ENCODE data around the gene PRDX2.

PRDX2 gene

DNA sequence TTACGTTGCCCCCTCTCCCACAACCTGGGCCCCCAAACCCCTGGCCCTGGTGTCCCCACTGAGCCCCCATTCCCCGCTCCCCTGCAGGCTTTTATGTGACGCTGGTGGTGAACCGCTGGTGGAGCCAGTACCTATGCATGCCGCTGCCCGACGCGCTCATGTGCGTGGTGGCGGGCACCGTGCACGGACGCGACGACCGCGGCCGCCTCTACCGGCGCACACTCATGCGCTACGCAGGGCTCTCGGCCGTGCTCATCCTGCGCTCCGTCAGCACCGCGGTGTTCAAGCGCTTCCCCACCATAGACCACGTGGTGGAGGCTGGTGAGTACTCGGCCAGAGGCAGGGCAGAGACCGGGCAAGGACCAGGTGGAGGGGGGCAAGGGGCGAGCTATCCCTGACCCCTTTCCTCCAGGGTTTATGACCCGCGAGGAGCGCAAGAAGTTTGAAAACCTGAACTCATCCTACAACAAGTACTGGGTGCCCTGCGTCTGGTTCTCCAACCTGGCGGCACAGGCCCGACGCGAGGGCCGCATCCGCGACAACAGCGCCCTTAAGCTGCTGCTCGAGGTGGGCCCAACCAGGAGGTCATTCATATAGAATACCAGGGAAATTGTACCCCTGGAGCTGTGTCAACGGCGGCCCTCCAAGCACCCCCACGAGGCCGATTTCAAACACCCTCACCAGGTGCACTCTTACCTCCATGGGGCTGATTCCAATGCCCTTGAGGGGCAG lies 47.0 kb downstream of the PRDX2 start:
- CTCF ChIA-PET: interaction anchor here (0.6 to 39.0 kb wide), 6 partner anchors 10 to 234 kb away, joined by 3 to 776 read pairs (median 28); partner anchors contain the start of genes GET3, JUNB, PRDX2 and THSD8
- 82% methylated on average over 49 of the region's 50 CpGs for WGBS (ENCODE audit: insufficient coverage)

DNA sequence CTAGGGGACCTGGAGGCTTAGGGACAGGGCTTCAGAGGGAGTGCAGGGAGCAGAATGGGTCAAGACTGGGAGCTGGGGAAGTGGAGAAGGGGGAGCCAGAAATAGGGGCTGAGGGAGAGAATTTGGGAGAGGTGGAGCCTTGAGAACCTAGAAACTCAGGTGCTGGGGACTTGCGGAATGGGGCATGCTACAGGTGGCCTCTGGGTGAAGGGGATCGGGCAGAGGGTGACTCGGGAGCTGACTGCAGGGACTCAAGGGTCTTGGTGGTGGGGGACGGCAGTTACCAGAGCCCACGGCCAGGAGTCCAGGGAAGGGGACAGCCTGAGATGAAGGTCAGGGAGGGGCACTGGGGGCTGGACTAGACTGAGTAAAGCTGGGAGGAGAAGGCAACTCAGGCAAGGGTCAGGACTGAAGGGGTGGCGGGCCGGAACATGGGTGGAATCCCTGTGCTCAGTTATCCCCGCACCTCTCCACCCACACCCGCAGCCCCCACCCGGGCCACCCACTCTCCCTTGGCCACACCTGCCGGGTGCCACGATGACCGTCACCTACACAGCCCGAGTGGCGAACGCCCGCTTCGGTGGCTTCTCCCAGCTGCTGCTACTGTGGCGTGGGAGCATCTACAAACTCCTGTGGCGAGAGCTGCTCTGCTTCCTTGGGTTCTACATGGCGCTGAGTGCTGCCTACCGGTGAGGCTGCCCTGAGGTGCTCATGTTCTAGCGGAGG lies 49.4 kb downstream of the PRDX2 start:
- POLR2A ChIA-PET: interaction anchor here (0.6 to 1.1 kb wide), 2 partner anchors 15 to 25 kb away, joined by 3 read pairs; partner anchors contain the start of gene GET3
- 89% methylated on average over 7 of the region's 23 CpGs for WGBS (ENCODE audit: insufficient coverage)
- no peak overlapping the region for H3K27ac ChIP-seq (ENCODE audit: insufficient read depth in 1 of 2, low read depth in 1 of 2, low read length in 2 of 2, poor library complexity in 1 of 2, severe bottlenecking in 2 of 2)
- H3K27me3 ChIP-seq (replicated peaks in 2 of 5; ENCODE audit: control insufficient read depth in 4 of 5, insufficient read depth in 5 of 5, low read length in 4 of 5): peaks cover 0 to 45% (median 5%) of the 10 kb centered on the region in 5 experiments
- H3K4me3 ChIP-seq (ENCODE audit: control insufficient read depth in 1 of 7, extremely low read depth in 1 of 7, insufficient read depth in 4 of 7, low read depth in 2 of 7, low read length in 6 of 7): no peak overlapping the region
- CTCF ChIA-PET: interaction anchor here (0.6 to 39.0 kb wide), 6 partner anchors 8 to 159 kb away, joined by 3 to 776 read pairs (median 7); partner anchors contain the start of genes GET3, TNPO2 and TRIR
- peaks cover 0 to 10% (median 7%) of the 10 kb centered on the region in 5 experiments for H3K9me3 ChIP-seq (ENCODE audit: control extremely low read depth in 1 of 5, control insufficient read depth in 4 of 5, insufficient read depth in 2 of 5, low read depth in 1 of 5, low read length in 4 of 5)
- H3K36me3 ChIP-seq (ENCODE audit: control insufficient read depth in 4 of 4, insufficient read depth in 4 of 4, low read length in 3 of 4): peaks cover 4 to 12% (median 12%) of the 10 kb centered on the region in 4 experiments
- peaks cover 0 to 9% (median 3%) of the 10 kb centered on the region in 4 experiments for H3K4me1 ChIP-seq (ENCODE audit: control extremely low read depth in 1 of 4, control insufficient read depth in 4 of 4, insufficient read depth in 4 of 4, low read length in 3 of 4)
- no peak for DNase-seq

More for the DNA sequence above, 47.0 kb downstream of the PRDX2 start:
- H3K27ac ChIP-seq (ENCODE audit: insufficient read depth in 1 of 2, low read depth in 1 of 2, low read length in 2 of 2, poor library complexity in 1 of 2, severe bottlenecking in 2 of 2): no peak overlapping the region
- peaks cover 0 to 16% (median 8%) of the 10 kb centered on the region in 4 experiments for H3K4me1 ChIP-seq (ENCODE audit: control extremely low read depth in 1 of 4, control insufficient read depth in 4 of 4, insufficient read depth in 4 of 4, low read length in 3 of 4)
- no peak overlapping the region for H3K4me3 ChIP-seq (ENCODE audit: control insufficient read depth in 1 of 7, extremely low read depth in 1 of 7, insufficient read depth in 4 of 7, low read depth in 2 of 7, low read length in 6 of 7)
- H3K9me3 ChIP-seq (ENCODE audit: control extremely low read depth in 1 of 5, control insufficient read depth in 4 of 5, insufficient read depth in 2 of 5, low read depth in 1 of 5, low read length in 4 of 5): no peaks in the 10 kb centered on the region
- DNase-seq: no peak
- POLR2A ChIA-PET: interaction anchor here (0.6 kb wide), 1 partner anchor 1195 kb away, joined by 4 read pairs; no protein-coding TSS in a partner anchor
- H3K27me3 ChIP-seq (replicated peaks in 2 of 5; ENCODE audit: control insufficient read depth in 4 of 5, insufficient read depth in 5 of 5, low read length in 4 of 5): peaks cover 0 to 45% (median 5%) of the 10 kb centered on the region in 5 experiments
- no peaks in the 10 kb centered on the region for H3K36me3 ChIP-seq (ENCODE audit: control insufficient read depth in 4 of 4, insufficient read depth in 4 of 4, low read length in 3 of 4)

DNA sequence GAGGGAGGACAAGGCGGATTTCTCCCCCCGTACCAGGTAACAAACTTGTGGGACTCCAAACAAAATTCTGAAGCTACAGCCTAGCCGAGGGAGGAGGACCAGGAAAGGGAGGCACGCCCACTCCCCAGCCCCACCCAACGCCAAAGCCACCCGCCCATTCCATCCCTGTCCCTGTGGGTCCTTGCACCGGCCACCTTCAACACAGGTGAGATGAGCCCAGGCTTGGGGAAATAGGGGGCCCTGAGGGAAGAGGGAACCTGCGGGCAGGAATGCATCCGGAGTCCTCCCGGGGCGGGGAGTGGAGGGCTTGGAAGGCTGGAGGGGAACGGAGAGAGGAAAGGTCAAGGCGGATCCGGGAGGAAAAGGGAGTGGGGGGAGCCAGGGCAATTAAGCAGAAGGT lies 50.0 kb downstream of the PRDX2 start, which contains the start of gene BEST2:
Gene BEST2, plus strand, starts transcription at position 157 of the 400 bp plus-strand sequence. CDS start 802 bp downstream, outside the sequence.
- H3K4me1 ChIP-seq (ENCODE audit: control extremely low read depth in 1 of 4, control insufficient read depth in 4 of 4, insufficient read depth in 4 of 4, low read length in 3 of 4): peaks cover 0 to 9% (median 3%) of the 10 kb centered on the region in 4 experiments
- CTCF ChIA-PET: interaction anchor here (0.6 to 39.0 kb wide), 5 partner anchors 8 to 160 kb away, joined by 3 to 776 read pairs (median 11); partner anchors contain the start of genes GET3, TNPO2 and TRIR
- peaks cover 0 to 14% (median 10%) of the 10 kb centered on the region in 5 experiments for H3K9me3 ChIP-seq (ENCODE audit: control extremely low read depth in 1 of 5, control insufficient read depth in 4 of 5, insufficient read depth in 2 of 5, low read depth in 1 of 5, low read length in 4 of 5)
- 49% methylated on average over 7 of the region's 14 CpGs for WGBS (ENCODE audit: insufficient coverage)
- no peak within 1 kb of the TSS for H3K27ac ChIP-seq (ENCODE audit: insufficient read depth in 1 of 2, low read depth in 1 of 2, low read length in 2 of 2, poor library complexity in 1 of 2, severe bottlenecking in 2 of 2)
- no peak for DNase-seq
- POLR2A ChIA-PET: interaction anchor here (1.1 kb wide), 1 partner anchor 15 kb away, joined by 3 read pairs; the partner anchor contains the start of gene GET3
- no peak within 1 kb of the TSS for H3K4me3 ChIP-seq (ENCODE audit: control insufficient read depth in 1 of 7, extremely low read depth in 1 of 7, insufficient read depth in 4 of 7, low read depth in 2 of 7, low read length in 6 of 7)
- H3K27me3 ChIP-seq (replicated peaks in 2 of 5; ENCODE audit: control insufficient read depth in 4 of 5, insufficient read depth in 5 of 5, low read length in 4 of 5): peaks cover 0 to 45% (median 5%) of the 10 kb centered on the region in 5 experiments
- peaks cover 7 to 18% (median 15%) of the 10 kb centered on the region in 4 experiments for H3K36me3 ChIP-seq (ENCODE audit: control insufficient read depth in 4 of 4, insufficient read depth in 4 of 4, low read length in 3 of 4)

DNA sequence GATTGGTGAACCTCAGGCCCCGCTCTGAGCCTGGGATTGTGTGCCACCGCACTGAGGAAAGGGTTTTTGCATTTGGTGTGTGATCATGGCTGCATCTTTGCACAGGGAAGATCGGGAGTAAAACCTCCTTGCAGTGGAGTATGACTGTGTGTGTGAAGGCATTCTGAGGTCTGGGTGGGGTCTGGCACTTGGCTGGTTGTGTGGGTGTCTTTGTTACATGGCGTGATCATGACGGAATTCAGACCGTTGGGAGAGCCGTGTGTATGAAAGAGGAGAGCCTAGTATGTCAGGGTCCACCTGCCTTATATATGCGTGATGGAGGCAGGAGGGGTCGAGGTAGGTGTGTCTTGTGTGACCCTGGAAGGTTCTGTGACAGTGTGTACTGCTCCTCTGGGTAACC lies 50.7 kb downstream of the PRDX2 start:
- peaks cover 0 to 14% (median 10%) of the 10 kb centered on the region in 5 experiments for H3K9me3 ChIP-seq (ENCODE audit: control extremely low read depth in 1 of 5, control insufficient read depth in 4 of 5, insufficient read depth in 2 of 5, low read depth in 1 of 5, low read length in 4 of 5)
- peaks cover 0 to 9% (median 3%) of the 10 kb centered on the region in 4 experiments for H3K4me1 ChIP-seq (ENCODE audit: control extremely low read depth in 1 of 4, control insufficient read depth in 4 of 4, insufficient read depth in 4 of 4, low read length in 3 of 4)
- no peak overlapping the region for H3K27ac ChIP-seq (ENCODE audit: insufficient read depth in 1 of 2, low read depth in 1 of 2, low read length in 2 of 2, poor library complexity in 1 of 2, severe bottlenecking in 2 of 2)
- ChIA-PET CTCF (interaction anchor here (0.9 to 43.3 kb wide), 3 partner anchors 9 to 22 kb away, joined by 3 to 776 read pairs (median 776); partner anchors contain the start of genes BEST2, GET3, HOOK2 and TNPO2), POLR2A (no interaction called here)
- H3K27me3 ChIP-seq (replicated peaks in 2 of 5; ENCODE audit: control insufficient read depth in 4 of 5, insufficient read depth in 5 of 5, low read length in 4 of 5): peaks cover 0 to 45% (median 5%) of the 10 kb centered on the region in 5 experiments
- DNase-seq: no peak
- H3K36me3 ChIP-seq (ENCODE audit: control insufficient read depth in 4 of 4, insufficient read depth in 4 of 4, low read length in 3 of 4): peaks cover 7 to 26% (median 20%) of the 10 kb centered on the region in 4 experiments
- no peak overlapping the region for H3K4me3 ChIP-seq (ENCODE audit: control insufficient read depth in 1 of 7, extremely low read depth in 1 of 7, insufficient read depth in 4 of 7, low read depth in 2 of 7, low read length in 6 of 7)
- 82% methylated on average over 8 of the region's 9 CpGs for WGBS (ENCODE audit: insufficient coverage)

DNA sequence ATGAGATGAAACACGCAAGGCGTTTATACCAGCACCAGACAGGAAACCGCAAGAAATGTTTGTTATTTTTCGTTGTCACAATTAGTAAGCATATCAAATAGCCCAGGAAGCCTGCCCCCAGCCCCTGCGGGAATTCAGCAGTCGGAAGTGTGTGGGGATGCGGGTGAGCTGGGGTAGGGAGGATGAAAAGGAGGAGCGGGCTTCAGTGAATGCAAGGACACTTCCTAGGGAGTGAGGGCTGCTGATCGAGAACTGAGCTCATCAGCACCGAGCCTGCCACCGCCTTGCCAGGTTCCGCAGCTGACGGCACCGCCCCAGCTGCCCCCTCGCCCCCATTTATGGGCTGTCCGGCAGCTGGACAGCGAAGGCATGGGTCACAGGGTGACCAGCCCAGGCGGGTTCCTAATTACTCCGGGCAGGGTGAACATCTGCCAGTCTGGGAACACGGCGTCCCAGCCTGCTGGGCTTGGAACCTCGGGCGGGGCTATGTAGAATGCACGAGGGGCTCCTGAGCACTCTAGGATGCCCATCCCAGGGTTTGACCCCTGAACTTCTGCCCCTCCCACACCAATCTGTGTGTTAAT lies 51.6 kb downstream of the PRDX2 start:
- 45% methylated on average over 24 of the region's 24 CpGs for WGBS (ENCODE audit: insufficient coverage)
- Histone ChIP-seq H3K36me3 (ENCODE audit: control insufficient read depth in 4 of 4, insufficient read depth in 4 of 4, low read length in 3 of 4) (peaks cover 10 to 34% (median 27%) of the 10 kb centered on the region in 4 experiments), H3K9me3 (ENCODE audit: control extremely low read depth in 1 of 5, control insufficient read depth in 4 of 5, insufficient read depth in 2 of 5, low read depth in 1 of 5, low read length in 4 of 5) (peaks cover 0 to 14% (median 10%) of the 10 kb centered on the region in 5 experiments), H3K27ac (ENCODE audit: insufficient read depth in 1 of 2, low read depth in 1 of 2, low read length in 2 of 2, poor library complexity in 1 of 2, severe bottlenecking in 2 of 2) (no peak overlapping the region), H3K27me3 (replicated peaks in 2 of 5; ENCODE audit: control insufficient read depth in 4 of 5, insufficient read depth in 5 of 5, low read length in 4 of 5) (peaks cover 0 to 43% (median 5%) of the 10 kb centered on the region in 5 experiments), H3K4me1 (ENCODE audit: control extremely low read depth in 1 of 4, control insufficient read depth in 4 of 4, insufficient read depth in 4 of 4, low read length in 3 of 4) (peaks cover 0 to 9% (median 3%) of the 10 kb centered on the region in 4 experiments), H3K4me3 (ENCODE audit: control insufficient read depth in 1 of 7, extremely low read depth in 1 of 7, insufficient read depth in 4 of 7, low read depth in 2 of 7, low read length in 6 of 7) (no peak overlapping the region)
- DNase-seq: peak in 2 of 3 donors; percentile 33 to 52
- ChIA-PET POLR2A (no interaction called here), CTCF (interaction anchor here (39.0 to 43.3 kb wide), 2 partner anchors 10 to 21 kb away, joined by 776 read pairs; partner anchors contain the start of genes BEST2, GET3, HOOK2 and TNPO2)

DNA sequence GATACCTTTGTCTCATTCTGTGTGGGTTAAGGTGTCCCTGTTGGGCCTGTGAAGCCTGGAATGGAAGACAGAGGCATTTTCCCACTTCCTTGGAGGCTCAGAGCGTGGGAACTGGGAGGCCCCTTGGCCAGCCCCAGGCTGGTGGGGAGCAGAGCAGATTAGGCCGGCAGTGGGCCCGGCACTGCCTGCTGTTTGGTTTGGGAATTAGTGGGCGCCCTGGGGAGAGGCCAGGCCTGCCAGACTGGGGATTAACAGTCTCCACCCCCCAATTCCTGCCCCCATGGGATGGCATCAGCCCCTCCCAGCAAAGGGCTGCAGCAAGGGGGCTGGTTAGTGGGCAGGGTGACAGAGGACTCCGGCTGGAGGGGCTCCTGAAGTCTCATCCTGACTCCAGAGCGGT lies 53.1 kb downstream of the PRDX2 start:
- Histone ChIP-seq H3K36me3 (ENCODE audit: control insufficient read depth in 4 of 4, insufficient read depth in 4 of 4, low read length in 3 of 4) (peaks cover 10 to 41% (median 32%) of the 10 kb centered on the region in 4 experiments), H3K27ac (ENCODE audit: insufficient read depth in 1 of 2, low read depth in 1 of 2, low read length in 2 of 2, poor library complexity in 1 of 2, severe bottlenecking in 2 of 2) (no peak overlapping the region), H3K4me3 (ENCODE audit: control insufficient read depth in 1 of 7, extremely low read depth in 1 of 7, insufficient read depth in 4 of 7, low read depth in 2 of 7, low read length in 6 of 7) (no peak overlapping the region), H3K9me3 (ENCODE audit: control extremely low read depth in 1 of 5, control insufficient read depth in 4 of 5, insufficient read depth in 2 of 5, low read depth in 1 of 5, low read length in 4 of 5) (peaks cover 0 to 14% (median 10%) of the 10 kb centered on the region in 5 experiments), H3K4me1 (ENCODE audit: control extremely low read depth in 1 of 4, control insufficient read depth in 4 of 4, insufficient read depth in 4 of 4, low read length in 3 of 4) (peaks cover 0 to 9% (median 3%) of the 10 kb centered on the region in 4 experiments), H3K27me3 (replicated peaks in 2 of 5; ENCODE audit: control insufficient read depth in 4 of 5, insufficient read depth in 5 of 5, low read length in 4 of 5) (peaks cover 0 to 34% (median 5%) of the 10 kb centered on the region in 5 experiments)
- no peak for DNase-seq
- POLR2A ChIA-PET: no interaction called here
- WGBS (ENCODE audit: insufficient coverage): 88% methylated on average over 5 of the region's 6 CpGs
- CTCF ChIA-PET: interaction anchor here (39.0 to 43.3 kb wide), 2 partner anchors 12 to 19 kb away, joined by 776 read pairs; partner anchors contain the start of genes BEST2, GET3, HOOK2 and TNPO2

Data from common myeloid progenitor, CD34-positive (primary cell).